HepG2 (cell line): ENCODE results near the gene LTK. TPM values are rescaled to one million over a fixed set of nuclear protein-coding genes. Genes with fewer than 3 reads are reported as not detected.

ENCODE experiments used
- ERF ChIP-seq: IDR thresholded peaks from 2 replicates; pipeline ENCODE4 v1.6.1; 2018; ENCODE audit warnings: missing biosample characterization, missing genetic modification reagents
- FOSL2 ChIP-seq: sonication (generic); formaldehyde crosslinking; IDR thresholded peaks from 2 replicates; pipeline ENCODE4 v1.4.0; 2020; ENCODE audit warnings: missing genetic modification reagents
- FOXJ3 ChIP-seq: sonication (generic); formaldehyde crosslinking; IDR thresholded peaks from 2 replicates; pipeline ENCODE4 v1.4.0; 2020; ENCODE audit warnings: missing genetic modification reagents, mild to moderate bottlenecking, borderline replicate concordance
- HOXA9 ChIP-seq: sonication (generic); formaldehyde crosslinking; IDR thresholded peaks from 2 replicates; pipeline ENCODE4 v1.8.1; 2022; ENCODE audit warnings: missing genetic modification reagents, mild to moderate bottlenecking, moderate library complexity, borderline replicate concordance
- JUNB ChIP-seq: sonication (generic); formaldehyde crosslinking; IDR thresholded peaks from 2 replicates; pipeline ENCODE4 v1.8.0; 2022; ENCODE audit warnings: missing genetic modification reagents, mild to moderate bottlenecking, borderline replicate concordance
- KDM6A ChIP-seq: IDR thresholded peaks from 2 replicates; pipeline ENCODE4 v1.6.1; 2016; ENCODE audit warnings: low read depth
- KLF13 ChIP-seq: sonication (generic); formaldehyde crosslinking; IDR thresholded peaks from 2 replicates; pipeline ENCODE4 v1.4.0; 2020; ENCODE audit warnings: mild to moderate bottlenecking, missing genetic modification reagents
- LBX2 ChIP-seq: sonication (generic); formaldehyde crosslinking; IDR thresholded peaks from 2 replicates; pipeline ENCODE4 v1.5.0; 2020; ENCODE audit warnings: missing genetic modification reagents, mild to moderate bottlenecking, borderline replicate concordance
- MZF1 ChIP-seq: sonication (generic); formaldehyde crosslinking; IDR thresholded peaks from 2 replicates; pipeline ENCODE4 v1.8.1; 2023; ENCODE audit warnings: mild to moderate bottlenecking, missing genetic modification reagents, borderline replicate concordance
- NFRKB ChIP-seq: fragments of 450-650 bp; IDR thresholded peaks from 2 replicates; pipeline ENCODE4 v1.6.1; 2017
- PCBP1 ChIP-seq: fragments of 200-400 bp; formaldehyde crosslinking; IDR thresholded peaks from 2 replicates; pipeline ENCODE4 v1.6.1; 2017; ENCODE audit warnings: mild to moderate bottlenecking, low read depth, low read length, borderline replicate concordance
- PHB2 ChIP-seq: fragments of 450-650 bp; IDR thresholded peaks from 2 replicates; pipeline ENCODE4 v1.6.1; 2018; ENCODE audit not compliant: partially characterized antibody
- PHF20 ChIP-seq: sonication (generic); formaldehyde crosslinking; IDR thresholded peaks from 2 replicates; pipeline ENCODE4 v1.5.0; 2020; ENCODE audit warnings: mild to moderate bottlenecking, missing genetic modification reagents
- PLRG1 ChIP-seq: fragments of 450-650 bp; conservative IDR thresholded peaks from 2 replicates; pipeline ENCODE4 v1.6.1; 2016
- RELA ChIP-seq: sonication (generic); formaldehyde crosslinking; IDR thresholded peaks from 2 replicates; pipeline ENCODE4 v1.4.0; 2020; ENCODE audit warnings: missing genetic modification reagents
- REPIN1 ChIP-seq: sonication (generic); formaldehyde crosslinking; IDR thresholded peaks from 2 replicates; pipeline ENCODE4 v1.8.0; 2022; ENCODE audit warnings: missing genetic modification reagents, low read depth, mild to moderate bottlenecking, borderline replicate concordance
- RFX3 ChIP-seq: IDR thresholded peaks from 2 replicates; pipeline ENCODE4 v1.6.1; 2016; ENCODE audit warnings: missing biosample characterization, missing genetic modification reagents
- SATB2 ChIP-seq: sonication (generic); formaldehyde crosslinking; IDR thresholded peaks from 2 replicates; pipeline ENCODE4 v1.5.0; 2020; ENCODE audit warnings: missing genetic modification reagents
- ZNF282 ChIP-seq: fragments of 450-650 bp; IDR thresholded peaks from 2 replicates; pipeline ENCODE4 v1.6.1; 2018; ENCODE audit not compliant: partially characterized antibody
- ZNF333 ChIP-seq: sonication (generic); formaldehyde crosslinking; IDR thresholded peaks from 2 replicates; pipeline ENCODE4 v1.4.0; 2020; ENCODE audit warnings: mild to moderate bottlenecking, missing genetic modification reagents, borderline replicate concordance
- ZNF367 ChIP-seq: sonication (generic); formaldehyde crosslinking; IDR thresholded peaks from 2 replicates; pipeline ENCODE4 v1.4.0; 2020; ENCODE audit warnings: missing genetic modification reagents, borderline replicate concordance
- ZNF556 ChIP-seq: sonication (generic); formaldehyde crosslinking; IDR thresholded peaks from 2 replicates; pipeline ENCODE4 v1.4.0; 2020; ENCODE audit warnings: mild to moderate bottlenecking, missing genetic modification reagents, borderline replicate concordance
- ZNF605 ChIP-seq: sonication (generic); formaldehyde crosslinking; IDR thresholded peaks from 2 replicates; pipeline ENCODE4 v1.8.0; 2022; ENCODE audit warnings: mild to moderate bottlenecking, missing genetic modification reagents
- ZNF687 ChIP-seq: sonication (generic); formaldehyde crosslinking; IDR thresholded peaks from 2 replicates; pipeline ENCODE4 v1.5.1; 2020; ENCODE audit warnings: mild to moderate bottlenecking, missing genetic modification reagents, moderate library complexity
- ZNF746 ChIP-seq: sonication (generic); formaldehyde crosslinking; IDR thresholded peaks from 2 replicates; pipeline ENCODE4 v1.8.0; 2022; ENCODE audit warnings: mild to moderate bottlenecking, missing genetic modification reagents
- ZSCAN30 ChIP-seq: sonication (generic); formaldehyde crosslinking; IDR thresholded peaks from 2 replicates; pipeline ENCODE4 v1.5.0; 2020; ENCODE audit warnings: mild to moderate bottlenecking, missing genetic modification reagents
- polyA plus RNA-seq, 8 experiments: library from polyadenylated mRNA; depleted of rRNA in 3 of 8; stranded (reverse) in 7 of 8; unstranded in 1 of 8; fragments of >200 nt; fragmentation: Illumina TruSeq in 4 of 8; extraction: Trizol in 4 of 8; gene quantifications; 2 replicates each; pipeline versions ENCODE4 v1.2.1 to v1.2.3, GENCODE V29; 2011 to 2016; ENCODE audit warnings: low read depth in 4 of 8, missing spikeins in 1 of 8, mixed read lengths in 1 of 8; ENCODE audit not compliant: insufficient read depth in 1 of 8
- total RNA-seq, 5 experiments: library from RNA; depleted of rRNA; stranded (reverse); fragments of >200 nt; fragmentation: Illumina TruSeq; extraction: Trizol; gene quantifications; 2 replicates each; pipeline ENCODE4 v1.2.3, GENCODE V29; 2016; ENCODE audit warnings: low read depth in 1 of 5
- TF ChIP-seq, protein P1 (sequence below): IDR thresholded peaks from 2 replicates; pipeline ENCODE4 v1.6.1; 2018; ENCODE audit warnings: missing genetic modification reagents

LTK gene
- total and polyA plus RNA-seq, 2 of the 13 experiments (the other 11 are each of a cell fraction or from before 2014, with no cell fraction given), result 0.01 TPM; not detected in 1

GRCh38 chr15:41493205-41493901, 20.3 kb downstream of the LTK start, which contains the start of gene ITPKA (continued):
- no peak for TF ChIP-seq ZNF282
- TF ChIP-seq KDM6A (CRISPR knock-in tag), result no peak
- TF ChIP-seq SATB2 (CRISPR knock-in tag), result 0 out of 2 replicates have a peak, but pooled peaks have one; percentile 40
- TF ChIP-seq, protein P1, sequence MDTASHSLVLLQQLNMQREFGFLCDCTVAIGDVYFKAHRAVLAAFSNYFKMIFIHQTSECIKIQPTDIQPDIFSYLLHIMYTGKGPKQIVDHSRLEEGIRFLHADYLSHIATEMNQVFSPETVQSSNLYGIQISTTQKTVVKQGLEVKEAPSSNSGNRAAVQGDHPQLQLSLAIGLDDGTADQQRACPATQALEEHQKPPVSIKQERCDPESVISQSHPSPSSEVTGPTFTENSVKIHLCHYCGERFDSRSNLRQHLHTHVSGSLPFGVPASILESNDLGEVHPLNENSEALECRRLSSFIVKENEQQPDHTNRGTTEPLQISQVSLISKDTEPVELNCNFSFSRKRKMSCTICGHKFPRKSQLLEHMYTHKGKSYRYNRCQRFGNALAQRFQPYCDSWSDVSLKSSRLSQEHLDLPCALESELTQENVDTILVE (CRISPR knock-in tag), result no peak; the same call in 1 of the 2 replicates
- peak; percentile 88 for TF ChIP-seq ZNF687 (CRISPR knock-in tag)
- peak; percentile 46; the same call in 1 of the 2 replicates for TF ChIP-seq REPIN1 (CRISPR knock-in tag)
- TF ChIP-seq PLRG1, result no peak
- no peak for TF ChIP-seq LBX2 (CRISPR knock-in tag)
- no peak for TF ChIP-seq ZNF367 (CRISPR knock-in tag)
- no peak for TF ChIP-seq KLF13 (CRISPR knock-in tag)
- no peak for TF ChIP-seq PHB2
- TF ChIP-seq FOXJ3 (CRISPR knock-in tag), result no peak
- TF ChIP-seq HOXA9 (CRISPR knock-in tag), result no peak
- peak; percentile 37; the same call in 1 of the 2 replicates for TF ChIP-seq ZNF333 (CRISPR knock-in tag)
- TF ChIP-seq ZNF556 (CRISPR knock-in tag), result no peak; the same call in 1 of the 2 replicates
- TF ChIP-seq FOSL2 (CRISPR knock-in tag), result peak; percentile 10; the same call in 1 of the 2 replicates
- TF ChIP-seq ZNF605 (CRISPR knock-in tag), result peak; percentile 80
- TF ChIP-seq ERF (CRISPR knock-in tag), result peak; percentile 47; the same call in 1 of the 2 replicates
- TF ChIP-seq ZSCAN30 (CRISPR knock-in tag), result 0 out of 2 replicates have a peak, but pooled peaks have one; percentile 21
- TF ChIP-seq PHF20, result 0 out of 2 replicates have a peak, but pooled peaks have one; percentile 13
- peak; percentile 82; the same call in 1 of the 2 replicates for TF ChIP-seq MZF1 (CRISPR knock-in tag)
- no peak for TF ChIP-seq RFX3 (CRISPR knock-in tag)
- TF ChIP-seq ZNF746 (CRISPR knock-in tag), result no peak; the same call in 1 of the 2 replicates
- TF ChIP-seq PCBP1, result no peak
- no peak for TF ChIP-seq NFRKB
- peak; percentile 39; the same call in 1 of the 2 replicates for TF ChIP-seq RELA
- no peak for TF ChIP-seq JUNB (CRISPR knock-in tag)
